Measurements from ENCODE around the gene TSPAN5.

Gene TSPAN5

DNA sequence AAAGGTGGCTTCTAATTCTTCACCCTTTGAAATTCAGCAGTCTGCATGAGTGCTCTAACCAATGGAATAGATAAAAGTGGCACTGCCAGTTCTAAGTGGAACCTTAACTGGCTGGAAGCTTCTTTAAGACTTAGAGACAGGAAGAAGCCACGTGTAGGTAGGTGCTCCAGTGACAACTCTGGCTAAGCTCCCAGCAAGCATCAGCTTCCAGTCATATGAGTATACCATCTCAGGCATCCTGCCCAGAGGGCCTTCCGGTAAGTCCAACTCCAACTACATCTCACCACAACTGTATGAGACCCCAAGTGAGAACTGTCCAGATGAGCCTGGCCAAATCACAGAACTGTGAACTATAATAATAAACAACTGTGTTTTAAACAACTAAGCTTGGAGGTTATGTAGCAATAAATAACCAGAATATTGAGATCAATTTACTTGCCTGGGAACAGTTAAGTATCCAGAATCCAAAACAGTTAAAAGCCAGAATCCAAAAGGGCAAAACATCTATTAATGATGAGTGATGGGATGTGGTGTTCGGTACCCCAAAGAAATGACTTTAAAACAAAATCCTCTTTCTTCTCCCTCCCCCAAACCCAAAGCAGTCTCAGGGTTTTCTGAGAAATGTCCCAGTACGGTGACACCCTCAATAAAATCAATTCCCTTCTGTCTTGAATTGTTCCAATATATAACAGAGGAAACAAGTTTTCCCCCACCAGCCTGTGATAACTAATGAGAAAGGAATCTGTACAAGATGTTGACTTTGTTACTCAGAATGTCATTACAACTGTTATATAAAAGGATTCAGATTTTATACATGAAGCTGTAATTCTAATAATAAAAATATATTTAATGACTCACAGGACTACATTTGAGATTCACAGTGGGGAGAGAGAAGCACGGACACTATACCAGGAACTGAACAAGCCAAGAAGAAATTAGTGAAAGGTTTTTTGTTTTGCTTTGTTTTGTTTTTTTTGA lies 4.2 kb downstream of the TSPAN5 start:
- Histone ChIP-seq H3K9ac (ENCODE audit: low read length) (no peak overlapping the region), H3K27me3 (ENCODE audit: control insufficient read depth, insufficient read depth, low read length) (no peaks in the 10 kb centered on the region), H3K4me1 (ENCODE audit: control insufficient read depth, insufficient read depth, low read length) (no peaks in the 10 kb centered on the region), H3K36me3 (ENCODE audit: control insufficient read depth, insufficient read depth, low read length) (no peaks in the 10 kb centered on the region), H3K4me3 (ENCODE audit: low read length) (no peak overlapping the region), H3K27ac (ENCODE audit: low read depth, low read length) (no peak overlapping the region)

DNA sequence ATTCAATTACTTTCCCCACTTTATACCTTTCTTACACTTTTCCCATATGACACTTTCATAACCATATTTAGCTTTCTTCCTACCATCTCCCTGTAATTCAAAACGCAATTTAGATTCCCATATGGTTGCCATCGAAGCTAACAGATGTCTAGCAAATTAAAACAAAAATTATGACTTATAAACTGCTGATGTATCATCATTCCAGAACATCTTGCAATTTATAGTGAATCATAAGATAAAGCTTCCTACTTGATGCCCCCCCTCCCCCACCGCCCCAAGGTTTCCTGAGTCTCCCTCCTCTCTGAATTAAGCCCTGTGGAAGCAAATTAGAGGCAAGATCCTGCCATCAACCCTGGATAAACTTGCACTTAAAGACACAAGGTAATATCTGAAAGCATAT lies 5.4 kb downstream of the TSPAN5 start:
- H3K9ac ChIP-seq (ENCODE audit: low read length), result no peak overlapping the region
- no peaks in the 10 kb centered on the region for H3K4me1 ChIP-seq (ENCODE audit: control insufficient read depth, insufficient read depth, low read length)
- H3K4me3 ChIP-seq (ENCODE audit: low read length), result no peak overlapping the region
- H3K27me3 ChIP-seq (ENCODE audit: control insufficient read depth, insufficient read depth, low read length), result no peaks in the 10 kb centered on the region
- no peaks in the 10 kb centered on the region for H3K36me3 ChIP-seq (ENCODE audit: control insufficient read depth, insufficient read depth, low read length)
- H3K27ac ChIP-seq (ENCODE audit: low read depth, low read length), result no peak overlapping the region

DNA sequence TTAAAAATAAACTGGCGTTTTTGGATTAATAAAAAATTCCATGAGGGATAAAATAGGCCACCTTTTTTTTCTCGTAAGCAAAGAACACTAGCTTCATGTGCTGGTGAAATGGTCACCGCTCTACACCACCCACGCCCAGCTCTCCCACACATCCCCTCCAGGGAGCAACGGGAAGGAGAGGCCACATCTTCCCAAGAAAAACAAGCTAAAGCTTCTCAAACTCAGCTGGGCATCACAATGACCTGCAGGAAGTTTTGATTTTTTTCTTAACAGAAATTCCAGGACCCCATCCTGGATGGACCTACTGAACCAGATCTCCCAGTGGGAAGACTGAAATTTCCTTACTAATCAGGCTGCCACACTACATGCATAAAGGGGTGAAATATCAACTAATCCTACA lies 9.8 kb downstream of the TSPAN5 start:
- H3K4me3 ChIP-seq (ENCODE audit: low read length), result no peak overlapping the region
- H3K4me1 ChIP-seq (ENCODE audit: control insufficient read depth, insufficient read depth, low read length), result no peaks in the 10 kb centered on the region
- no peak overlapping the region for H3K9ac ChIP-seq (ENCODE audit: low read length)
- no peak overlapping the region for H3K27ac ChIP-seq (ENCODE audit: low read depth, low read length)
- no peaks in the 10 kb centered on the region for H3K27me3 ChIP-seq (ENCODE audit: control insufficient read depth, insufficient read depth, low read length)
- no peaks in the 10 kb centered on the region for H3K36me3 ChIP-seq (ENCODE audit: control insufficient read depth, insufficient read depth, low read length)

DNA sequence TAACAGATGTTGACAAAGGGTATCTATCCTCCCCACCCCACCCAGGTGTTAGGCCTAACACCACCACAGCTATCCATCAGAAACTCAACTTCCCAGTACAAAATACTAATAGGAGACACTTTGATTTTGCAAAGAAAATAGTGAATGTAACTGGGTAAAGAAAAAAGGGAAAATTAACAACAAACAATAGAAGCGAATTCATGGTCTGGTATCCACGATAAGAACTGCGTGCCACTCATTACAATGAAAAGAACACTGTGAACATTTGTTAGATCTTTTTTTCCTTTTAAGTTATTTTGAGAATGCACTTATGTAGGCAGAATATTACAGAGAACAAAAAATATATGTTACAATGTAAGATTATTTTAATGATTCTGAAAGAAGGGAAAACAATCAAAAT lies 12.0 kb downstream of the TSPAN5 start:
- no peaks in the 10 kb centered on the region for H3K4me1 ChIP-seq (ENCODE audit: control insufficient read depth, insufficient read depth, low read length)
- H3K4me3 ChIP-seq (ENCODE audit: low read length), result no peak overlapping the region
- H3K36me3 ChIP-seq (ENCODE audit: control insufficient read depth, insufficient read depth, low read length), result no peaks in the 10 kb centered on the region
- H3K27ac ChIP-seq (ENCODE audit: low read depth, low read length), result no peak overlapping the region
- no peak overlapping the region for H3K9ac ChIP-seq (ENCODE audit: low read length)
- no peaks in the 10 kb centered on the region for H3K27me3 ChIP-seq (ENCODE audit: control insufficient read depth, insufficient read depth, low read length)

DNA sequence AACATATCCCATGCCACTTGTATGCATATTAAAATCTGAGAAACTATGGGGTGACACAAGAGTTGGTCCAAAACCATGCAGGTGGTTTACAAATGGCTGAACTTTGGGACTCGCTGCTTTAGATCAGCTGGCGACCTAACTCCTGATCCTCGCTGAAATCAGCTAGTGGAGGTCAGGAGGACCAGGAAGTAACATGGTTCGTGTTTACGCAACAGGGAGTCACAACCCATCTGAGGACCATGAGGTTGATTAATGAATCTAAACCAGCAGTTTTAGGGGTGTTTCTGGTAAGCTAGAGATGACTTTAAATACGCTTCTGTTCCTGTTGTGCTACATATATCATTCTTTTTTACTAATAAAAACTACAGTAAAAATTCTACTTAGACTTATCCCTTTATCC lies 12.9 kb downstream of the TSPAN5 start:
- H3K9ac ChIP-seq (ENCODE audit: low read length), result no peak overlapping the region
- no peak overlapping the region for H3K4me3 ChIP-seq (ENCODE audit: low read length)
- H3K27ac ChIP-seq (ENCODE audit: low read depth, low read length), result no peak overlapping the region
- H3K36me3 ChIP-seq (ENCODE audit: control insufficient read depth, insufficient read depth, low read length), result no peaks in the 10 kb centered on the region
- no peaks in the 10 kb centered on the region for H3K27me3 ChIP-seq (ENCODE audit: control insufficient read depth, insufficient read depth, low read length)
- no peaks in the 10 kb centered on the region for H3K4me1 ChIP-seq (ENCODE audit: control insufficient read depth, insufficient read depth, low read length)

DNA sequence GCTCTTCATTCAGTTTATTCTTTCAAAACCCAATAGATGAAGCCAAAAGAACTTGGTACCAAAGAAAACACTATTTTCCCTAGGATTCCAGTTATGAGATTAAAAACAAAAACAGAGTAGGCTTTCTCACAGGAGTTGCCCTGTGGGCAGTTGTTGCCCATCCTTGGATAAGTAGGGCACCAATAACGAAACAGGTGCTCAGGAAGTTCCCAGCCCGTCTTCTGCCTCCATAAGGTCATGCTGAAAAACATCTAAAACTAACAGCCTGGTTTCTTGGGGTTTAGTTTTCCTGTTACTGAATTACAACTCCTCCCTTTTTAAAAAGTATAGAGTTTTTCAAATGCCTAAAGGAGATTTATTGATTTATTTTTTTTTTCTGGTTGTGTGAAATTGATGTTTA lies 14.7 kb downstream of the TSPAN5 start:
- Histone ChIP-seq H3K27me3 (ENCODE audit: control insufficient read depth, insufficient read depth, low read length) (no peaks in the 10 kb centered on the region), H3K4me1 (ENCODE audit: control insufficient read depth, insufficient read depth, low read length) (no peaks in the 10 kb centered on the region), H3K27ac (ENCODE audit: low read depth, low read length) (no peak overlapping the region), H3K36me3 (ENCODE audit: control insufficient read depth, insufficient read depth, low read length) (no peaks in the 10 kb centered on the region), H3K9ac (ENCODE audit: low read length) (no peak overlapping the region), H3K4me3 (ENCODE audit: low read length) (no peak overlapping the region)

DNA sequence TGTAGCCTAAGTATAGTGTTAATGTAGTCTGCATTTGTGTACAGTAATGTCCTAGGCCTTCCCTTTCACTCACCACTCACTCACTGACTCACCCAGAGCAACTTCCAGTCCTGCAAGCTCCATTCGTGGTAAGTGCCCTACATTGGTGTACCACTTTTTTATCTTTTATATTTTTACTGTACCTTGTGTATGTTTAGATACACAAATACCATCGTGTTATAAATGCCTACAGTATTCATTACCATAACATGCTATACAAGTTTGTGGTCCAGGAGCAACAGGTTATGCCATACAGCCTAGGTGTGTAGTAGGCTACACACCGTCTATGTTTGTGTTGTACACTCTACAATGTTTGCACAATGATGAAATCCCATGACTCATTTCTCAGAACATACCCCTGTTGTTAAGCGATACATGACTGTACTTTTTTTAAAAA lies 15.4 kb downstream of the TSPAN5 start:
- H3K4me1 ChIP-seq (ENCODE audit: control insufficient read depth, insufficient read depth, low read length), result no peaks in the 10 kb centered on the region
- no peak overlapping the region for H3K27ac ChIP-seq (ENCODE audit: low read depth, low read length)

DNA sequence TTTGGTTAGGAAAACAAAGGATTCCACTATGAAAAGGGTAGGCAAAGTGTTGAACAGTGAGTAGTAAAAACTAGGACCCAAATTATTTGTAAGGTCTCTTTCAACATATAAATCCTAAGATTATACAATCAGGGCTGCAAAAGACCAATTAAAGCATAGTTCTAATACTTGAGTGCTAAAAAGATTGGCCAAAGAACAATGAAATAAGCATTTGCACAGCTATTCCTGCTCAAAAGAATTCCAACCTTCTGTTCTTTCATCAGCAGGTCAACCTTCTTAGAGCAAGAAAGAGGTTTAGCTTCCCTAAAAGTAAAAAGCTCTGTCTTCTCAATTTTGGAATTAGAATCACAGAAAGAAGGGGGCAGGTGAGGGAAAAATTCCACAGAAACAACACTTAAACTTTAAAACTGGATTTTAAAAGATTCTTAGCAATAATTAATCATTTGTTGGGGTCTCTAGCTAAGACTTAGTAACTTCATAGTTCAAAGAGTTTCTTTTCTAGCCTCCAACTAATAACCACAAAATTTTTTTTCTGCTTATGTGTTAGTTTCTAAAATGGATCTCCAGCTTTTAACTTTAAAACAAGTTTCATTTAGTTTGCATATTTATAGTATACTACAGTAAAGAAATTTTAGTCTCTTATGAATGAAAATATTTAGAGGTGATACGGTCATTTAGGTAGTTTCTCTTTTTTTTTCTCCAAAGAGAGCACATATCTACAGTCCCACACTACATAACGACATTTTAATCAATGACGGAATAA lies 16.3 kb downstream of the TSPAN5 start:
- H3K27me3 ChIP-seq (ENCODE audit: control insufficient read depth, insufficient read depth, low read length), result no peaks in the 10 kb centered on the region
- no peaks in the 10 kb centered on the region for H3K36me3 ChIP-seq (ENCODE audit: control insufficient read depth, insufficient read depth, low read length)
- no peak overlapping the region for H3K27ac ChIP-seq (ENCODE audit: low read depth, low read length)
- no peaks in the 10 kb centered on the region for H3K4me1 ChIP-seq (ENCODE audit: control insufficient read depth, insufficient read depth, low read length)
- no peak overlapping the region for H3K9ac ChIP-seq (ENCODE audit: low read length)
- no peak overlapping the region for H3K4me3 ChIP-seq (ENCODE audit: low read length)

More for the DNA sequence above, 15.4 kb downstream of the TSPAN5 start:
- H3K36me3 ChIP-seq (ENCODE audit: control insufficient read depth, insufficient read depth, low read length), result no peaks in the 10 kb centered on the region
- no peak overlapping the region for H3K4me3 ChIP-seq (ENCODE audit: low read length)
- H3K9ac ChIP-seq (ENCODE audit: low read length), result no peak overlapping the region
- H3K27me3 ChIP-seq (ENCODE audit: control insufficient read depth, insufficient read depth, low read length), result no peaks in the 10 kb centered on the region

DNA sequence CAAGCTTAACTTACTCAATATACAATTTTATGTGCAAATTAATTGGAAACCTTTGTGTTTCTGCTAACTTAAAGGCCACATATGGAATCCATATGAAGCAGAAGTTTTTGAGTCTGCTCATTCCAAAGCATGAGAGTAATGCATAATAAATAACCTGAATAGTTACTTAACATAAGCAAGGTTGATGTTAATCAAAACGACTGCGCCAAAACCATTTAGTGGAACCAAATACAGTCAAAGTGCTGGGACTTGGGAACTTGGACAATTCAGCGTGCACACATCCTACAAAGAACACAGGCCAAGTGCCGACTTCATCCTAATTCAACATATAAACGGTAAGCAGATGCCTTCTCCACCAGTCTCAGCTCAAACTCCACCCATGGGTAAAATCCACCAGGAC lies 17.0 kb downstream of the TSPAN5 start:
- no peaks in the 10 kb centered on the region for H3K4me1 ChIP-seq (ENCODE audit: control insufficient read depth, insufficient read depth, low read length)
- H3K9ac ChIP-seq (ENCODE audit: low read length), result no peak overlapping the region
- H3K36me3 ChIP-seq (ENCODE audit: control insufficient read depth, insufficient read depth, low read length), result no peaks in the 10 kb centered on the region
- H3K4me3 ChIP-seq (ENCODE audit: low read length), result no peak overlapping the region
- no peaks in the 10 kb centered on the region for H3K27me3 ChIP-seq (ENCODE audit: control insufficient read depth, insufficient read depth, low read length)
- H3K27ac ChIP-seq (ENCODE audit: low read depth, low read length), result no peak overlapping the region

DNA sequence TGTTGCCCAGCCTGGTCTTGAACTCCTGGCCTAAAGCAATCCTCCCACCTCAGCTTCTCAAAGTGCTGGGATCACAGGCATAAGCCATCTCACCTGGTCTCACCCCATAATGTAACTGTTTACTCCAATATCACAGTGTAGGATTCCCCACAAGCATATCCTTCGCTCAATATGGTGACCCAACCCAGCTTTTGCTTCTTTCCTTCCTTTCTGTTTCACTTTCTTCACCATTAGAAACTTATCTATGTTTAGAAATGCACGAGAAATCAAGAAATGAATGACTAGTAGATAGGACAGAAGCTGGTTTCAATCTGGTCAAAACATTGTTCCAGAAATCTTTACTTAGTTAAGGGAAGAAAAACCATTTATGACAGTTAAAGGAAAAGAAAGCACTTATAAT lies 18.9 kb downstream of the TSPAN5 start:
- H3K27ac ChIP-seq (ENCODE audit: low read depth, low read length), result no peak overlapping the region
- H3K36me3 ChIP-seq (ENCODE audit: control insufficient read depth, insufficient read depth, low read length), result no peaks in the 10 kb centered on the region
- H3K27me3 ChIP-seq (ENCODE audit: control insufficient read depth, insufficient read depth, low read length), result no peaks in the 10 kb centered on the region
- no peaks in the 10 kb centered on the region for H3K4me1 ChIP-seq (ENCODE audit: control insufficient read depth, insufficient read depth, low read length)
- no peak overlapping the region for H3K9ac ChIP-seq (ENCODE audit: low read length)
- H3K4me3 ChIP-seq (ENCODE audit: low read length), result no peak overlapping the region

DNA sequence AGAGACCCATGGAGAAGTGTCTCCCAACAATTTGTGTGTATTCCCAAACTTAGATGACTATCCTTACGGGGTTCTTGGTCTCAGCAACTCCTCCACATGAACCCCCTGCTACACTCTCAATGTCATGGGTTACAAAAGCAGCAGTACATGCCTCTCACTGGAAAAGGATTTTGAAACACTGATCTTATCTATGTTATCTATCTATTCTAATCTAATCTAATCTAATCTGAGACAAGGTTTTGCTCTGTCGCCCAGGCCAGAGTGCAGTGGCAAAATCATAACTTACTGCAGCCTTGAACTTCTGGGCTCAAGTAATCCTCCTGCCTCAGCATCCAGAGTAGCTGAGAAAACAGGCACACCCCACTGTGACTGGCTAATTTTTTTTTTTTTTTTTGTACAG lies 19.3 kb downstream of the TSPAN5 start:
- Histone ChIP-seq H3K36me3 (ENCODE audit: control insufficient read depth, insufficient read depth, low read length) (no peaks in the 10 kb centered on the region), H3K4me1 (ENCODE audit: control insufficient read depth, insufficient read depth, low read length) (no peaks in the 10 kb centered on the region), H3K27ac (ENCODE audit: low read depth, low read length) (no peak overlapping the region), H3K27me3 (ENCODE audit: control insufficient read depth, insufficient read depth, low read length) (no peaks in the 10 kb centered on the region), H3K4me3 (ENCODE audit: low read length) (no peak overlapping the region), H3K9ac (ENCODE audit: low read length) (no peak overlapping the region)

DNA sequence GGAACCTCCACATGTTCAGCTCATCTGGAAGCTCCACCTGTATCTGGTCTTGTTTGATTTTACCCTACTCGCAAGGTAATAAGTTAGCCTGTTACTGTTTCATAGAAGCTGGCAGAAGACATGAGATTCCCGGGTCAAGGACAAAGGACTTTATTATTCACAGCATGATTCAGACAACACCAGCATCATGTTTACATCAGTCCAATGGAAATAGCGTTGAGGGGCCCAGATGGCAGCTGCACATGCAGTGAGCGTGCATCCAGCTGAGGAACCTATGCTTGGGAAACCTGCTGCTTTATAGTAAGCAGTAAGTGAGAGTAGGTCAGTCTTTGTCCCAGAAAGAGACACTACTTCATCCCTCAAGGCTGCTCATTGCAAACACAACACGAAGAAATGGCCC lies 19.8 kb downstream of the TSPAN5 start:
- H3K9ac ChIP-seq (ENCODE audit: low read length), result no peak overlapping the region
- H3K4me3 ChIP-seq (ENCODE audit: low read length), result no peak overlapping the region
- H3K27ac ChIP-seq (ENCODE audit: low read depth, low read length), result no peak overlapping the region
- H3K27me3 ChIP-seq (ENCODE audit: control insufficient read depth, insufficient read depth, low read length), result no peaks in the 10 kb centered on the region
- H3K36me3 ChIP-seq (ENCODE audit: control insufficient read depth, insufficient read depth, low read length), result no peaks in the 10 kb centered on the region
- no peaks in the 10 kb centered on the region for H3K4me1 ChIP-seq (ENCODE audit: control insufficient read depth, insufficient read depth, low read length)
